HG03280 (cell line): ENCODE results near the gene ALDH1L1.

ENCODE experiments used
- ATAC-seq: cut with Tn5 transposase; IDR thresholded peaks from one replicate; pipeline ENCODE4 v1.9.1; 2021; ENCODE audit warnings: mild to moderate bottlenecking, moderate library complexity; ENCODE audit not compliant: unreplicated experiment

The ALDH1L1 gene

DNA sequence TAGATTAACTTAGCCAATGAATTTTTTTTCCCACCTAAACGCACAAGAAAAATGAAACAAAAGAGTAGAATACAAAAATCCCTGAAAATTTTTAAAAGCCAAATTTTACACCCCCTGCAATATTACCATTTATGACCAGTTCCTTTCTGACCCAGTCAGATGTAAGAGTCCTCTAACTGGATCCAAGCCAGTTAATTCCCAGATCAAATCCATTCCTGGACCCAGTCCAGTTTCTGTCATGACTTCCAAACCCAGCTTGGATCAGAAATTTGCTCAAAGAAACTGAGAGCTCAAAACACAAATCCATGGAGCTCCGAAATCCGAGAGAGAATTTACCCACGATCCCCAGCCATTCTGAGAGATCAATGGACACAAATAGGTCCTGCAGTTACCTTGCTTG, 17.0 kb upstream of the ALDH1L1 start:
- ATAC-seq = no peak

GRCh38 chr3:126194713-126195305, 14.4 kb upstream of the ALDH1L1 start:
- no peak for ATAC-seq

DNA sequence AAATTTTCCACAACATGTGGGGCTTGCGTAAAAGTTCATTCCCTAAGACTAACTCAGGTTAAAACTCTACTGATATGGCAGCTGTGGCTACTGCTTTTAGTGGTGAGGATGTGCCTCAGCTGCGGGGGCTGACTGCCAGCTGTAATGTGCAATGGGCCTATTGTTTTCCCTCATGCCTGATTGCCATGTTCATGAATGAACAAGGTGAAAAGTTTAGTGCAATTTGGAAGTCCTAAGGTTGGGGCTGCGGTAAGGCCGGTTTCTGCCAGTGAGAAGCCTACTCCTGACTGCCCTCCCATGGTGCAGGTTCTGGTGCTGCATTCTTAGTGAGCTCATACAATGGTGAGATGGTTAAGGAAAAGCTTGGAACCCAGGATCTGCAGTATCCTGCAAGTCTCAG, 10.9 kb upstream of the ALDH1L1 start:
- ATAC-seq = no peak

DNA sequence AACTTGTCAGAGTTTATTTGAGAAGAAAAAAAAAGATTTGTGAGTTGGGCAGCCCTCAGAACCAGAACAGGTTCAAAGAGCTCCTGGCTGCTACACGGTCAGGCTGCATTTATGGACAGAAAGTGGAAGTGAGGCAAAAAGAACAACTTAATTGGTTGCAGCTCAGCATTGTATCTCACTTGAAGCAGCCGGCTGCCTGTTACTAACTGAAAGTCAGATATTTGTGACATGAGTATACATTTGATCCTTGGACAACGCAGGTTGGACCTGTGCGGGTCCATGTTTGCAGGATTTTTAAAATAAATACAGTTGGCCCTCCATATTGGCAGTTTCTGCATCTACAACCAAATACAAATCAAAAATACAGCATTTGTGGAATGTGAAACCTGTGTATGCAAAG, 7.5 kb upstream of the ALDH1L1 start:
- no peak for ATAC-seq

DNA sequence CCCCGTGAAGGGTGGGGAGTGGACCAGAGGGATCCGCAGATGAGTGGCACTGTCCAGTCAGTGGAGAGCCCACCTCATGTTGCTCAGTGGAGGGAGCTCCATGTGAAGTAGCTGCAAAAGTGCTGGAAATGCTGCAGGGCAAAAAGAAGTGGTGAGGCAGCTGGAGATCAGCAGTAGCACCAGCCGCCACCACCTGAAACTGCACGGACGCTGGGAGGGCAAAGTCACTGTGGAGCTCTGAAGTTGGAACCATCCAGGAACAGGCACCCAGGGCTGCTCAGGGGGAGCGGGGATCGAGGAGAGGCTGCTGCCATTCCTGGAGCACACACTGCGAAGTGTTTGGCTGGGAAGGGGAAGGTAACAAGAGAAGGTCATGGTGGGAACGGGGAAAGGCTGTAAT, 6.4 kb upstream of the ALDH1L1 start:
- no peak for ATAC-seq

- ATAC-seq = no peak
Measured at GRCh38 chr3:126186271-126186670, 5.9 kb upstream of the ALDH1L1 start.

DNA sequence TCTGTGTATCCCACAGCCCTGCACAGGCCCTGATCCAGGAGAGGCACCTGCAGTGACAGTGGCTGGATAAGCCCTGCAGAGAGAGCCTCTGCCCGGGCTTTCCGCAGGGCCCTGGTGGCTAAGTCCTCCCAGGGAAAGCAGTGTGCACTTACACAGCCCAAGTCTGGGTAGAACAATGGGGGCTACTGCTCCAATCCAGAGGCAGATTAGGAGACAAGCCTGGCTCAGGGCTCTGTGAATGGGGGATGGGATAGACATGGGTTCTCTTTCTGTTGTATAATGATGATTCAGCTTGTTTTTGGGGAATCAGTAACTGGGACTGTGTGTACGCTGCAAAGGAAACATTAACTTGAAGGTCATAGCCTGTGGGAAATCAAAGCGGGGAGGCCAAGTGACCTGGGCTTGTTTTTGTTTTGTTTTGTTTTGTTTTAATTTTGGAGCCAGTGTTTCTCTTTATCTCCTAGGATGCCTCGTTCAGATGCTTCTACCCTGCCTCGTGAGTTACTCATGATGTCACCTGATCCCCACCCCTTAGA, 4.1 kb upstream of the ALDH1L1 start:
- ATAC-seq = no peak

GRCh38 chr3:126181398-126181725, 976 bp upstream of the ALDH1L1 start:
- no peak for ATAC-seq

DNA sequence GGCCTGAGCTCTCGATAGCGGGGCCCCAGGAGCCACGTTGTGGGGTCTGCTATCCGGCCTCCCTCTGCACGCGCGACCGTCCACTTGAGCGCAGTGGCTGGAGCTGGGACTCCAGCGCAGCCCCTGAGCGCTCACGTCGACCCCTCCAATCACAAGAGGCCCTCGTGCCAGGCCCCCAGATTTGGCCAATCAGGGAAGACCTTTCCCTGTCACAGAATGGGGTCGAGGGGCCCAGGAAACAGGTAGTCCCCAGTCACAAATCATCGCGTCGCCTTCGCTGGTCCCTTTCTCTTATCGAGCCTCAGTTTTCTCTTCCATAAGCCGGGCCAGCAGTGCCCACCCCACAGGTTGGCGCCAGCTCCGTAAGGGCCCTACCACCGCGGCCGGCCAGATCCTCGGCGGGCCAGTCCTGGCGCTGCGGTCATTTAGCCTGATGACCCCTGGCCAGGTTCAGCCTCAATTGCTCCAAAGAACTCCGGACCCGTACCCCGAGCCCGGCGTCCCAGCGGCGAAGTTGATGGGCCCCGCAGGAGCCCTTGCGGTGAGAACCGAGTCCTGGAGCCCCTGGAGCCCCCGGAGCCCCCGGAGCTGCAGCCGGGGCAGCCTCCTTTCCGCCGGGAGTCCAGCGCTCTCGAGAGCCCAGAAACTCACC, 435 bp downstream of the ALDH1L1 start:
- ATAC-seq = no peak

DNA sequence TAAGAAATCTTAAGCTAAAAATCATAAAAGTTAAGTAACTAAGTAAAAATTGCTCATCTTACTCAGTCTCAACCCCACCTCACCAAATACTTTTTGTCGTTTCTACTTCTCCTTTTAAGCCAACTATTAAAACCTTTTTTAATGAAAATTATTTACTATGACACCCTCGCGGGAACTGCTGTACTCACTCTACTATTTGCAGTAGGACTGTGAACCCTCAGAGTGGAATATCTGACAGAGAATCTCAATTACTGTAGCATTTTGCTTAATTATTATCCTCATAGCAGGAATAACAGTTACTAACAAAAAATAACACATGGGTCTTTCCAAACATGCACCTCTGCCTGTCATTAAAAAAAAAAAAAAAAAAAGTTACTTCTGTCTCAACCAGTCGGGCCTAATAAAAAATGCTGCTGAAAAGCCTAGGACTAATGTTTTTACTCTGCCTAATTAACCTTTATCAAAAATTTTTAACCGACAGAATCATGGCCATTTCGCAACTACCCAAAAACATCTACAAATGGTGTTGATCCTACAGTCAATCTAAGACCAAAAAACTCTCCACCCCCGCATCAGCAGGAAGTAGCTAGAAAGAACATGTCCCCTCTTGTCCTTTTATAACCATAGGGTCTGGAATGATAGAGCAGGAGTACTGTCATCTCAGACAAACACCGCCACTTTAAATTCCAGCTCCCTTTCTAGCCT, 10.2 kb downstream of the ALDH1L1 start:
- ATAC-seq = no peak

- ATAC-seq = no peak
Measured at GRCh38 chr3:126167566-126167965, 12.8 kb downstream of the ALDH1L1 start.

DNA sequence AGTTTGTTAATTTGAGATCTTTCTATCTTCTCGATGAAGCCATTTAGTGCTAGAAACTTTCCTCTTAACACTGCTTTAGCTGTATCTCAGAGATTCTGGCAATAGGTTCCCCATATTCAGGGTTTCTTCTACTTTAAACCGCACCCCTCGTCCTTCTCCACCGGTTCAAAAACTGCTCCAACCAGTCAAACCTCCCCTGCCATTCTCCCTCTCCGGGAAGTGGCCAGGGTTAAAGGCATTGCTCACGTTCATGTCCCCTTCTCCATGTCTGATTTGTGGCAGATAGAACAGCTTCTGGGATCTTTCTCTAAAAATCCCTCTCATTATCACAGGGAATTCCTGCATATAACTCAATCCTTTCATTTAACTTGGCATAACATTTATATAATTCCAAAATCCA, 14.4 kb downstream of the ALDH1L1 start:
- ATAC-seq = no peak

- ATAC-seq = no peak
Measured at GRCh38 chr3:126161309-126161708, 19.1 kb downstream of the ALDH1L1 start.

- ATAC-seq = no peak
Measured at GRCh38 chr3:126160243-126161210, 19.9 kb downstream of the ALDH1L1 start.

GRCh38 chr3:126159476-126159875, 20.9 kb downstream of the ALDH1L1 start:
- ATAC-seq = no peak

- no peak for ATAC-seq
Measured at GRCh38 chr3:126158912-126159454, 21.4 kb downstream of the ALDH1L1 start.

DNA sequence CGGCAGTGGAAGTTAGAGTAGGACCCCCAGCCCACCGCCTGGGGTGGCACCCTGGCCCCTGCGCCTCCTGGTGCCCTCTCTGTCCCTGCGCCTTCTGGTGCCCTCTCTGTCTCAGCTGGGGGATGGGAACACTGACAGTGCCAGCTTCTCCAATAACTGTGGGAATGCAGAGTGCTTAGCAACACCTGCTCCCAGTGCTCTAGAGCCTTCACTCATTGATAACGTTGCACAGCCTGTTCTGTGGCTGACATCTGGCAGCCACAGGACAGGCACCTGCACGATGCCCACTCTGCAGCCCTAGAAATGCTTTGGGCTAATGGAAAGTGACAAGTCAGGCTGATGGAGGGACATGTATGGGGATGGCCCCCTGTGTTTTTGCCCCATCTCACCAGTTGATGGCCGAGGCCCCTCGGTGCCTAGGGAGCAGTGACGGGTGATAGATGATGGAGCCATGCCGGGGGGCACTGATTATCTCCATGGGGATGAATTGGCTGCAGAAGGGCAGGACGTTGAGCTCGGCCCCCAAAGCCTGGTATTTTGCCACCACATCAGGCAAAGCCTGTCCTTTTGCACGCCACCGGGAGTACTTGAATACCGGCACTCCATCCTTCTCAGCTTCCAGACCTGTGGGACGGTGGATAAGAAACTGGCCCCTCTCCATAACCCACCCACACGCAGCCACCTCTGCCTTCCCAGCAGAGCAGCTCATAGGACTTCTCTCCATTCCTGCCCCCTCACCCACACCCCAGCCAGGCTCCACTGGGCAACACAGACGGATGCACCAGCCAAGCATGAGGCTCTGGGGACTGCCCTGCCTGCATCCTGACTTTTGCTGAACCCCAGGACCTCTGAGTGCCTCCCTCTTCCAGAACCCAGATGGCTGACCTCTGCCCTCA, 22.1 kb downstream of the ALDH1L1 start:
- no peak for ATAC-seq

DNA sequence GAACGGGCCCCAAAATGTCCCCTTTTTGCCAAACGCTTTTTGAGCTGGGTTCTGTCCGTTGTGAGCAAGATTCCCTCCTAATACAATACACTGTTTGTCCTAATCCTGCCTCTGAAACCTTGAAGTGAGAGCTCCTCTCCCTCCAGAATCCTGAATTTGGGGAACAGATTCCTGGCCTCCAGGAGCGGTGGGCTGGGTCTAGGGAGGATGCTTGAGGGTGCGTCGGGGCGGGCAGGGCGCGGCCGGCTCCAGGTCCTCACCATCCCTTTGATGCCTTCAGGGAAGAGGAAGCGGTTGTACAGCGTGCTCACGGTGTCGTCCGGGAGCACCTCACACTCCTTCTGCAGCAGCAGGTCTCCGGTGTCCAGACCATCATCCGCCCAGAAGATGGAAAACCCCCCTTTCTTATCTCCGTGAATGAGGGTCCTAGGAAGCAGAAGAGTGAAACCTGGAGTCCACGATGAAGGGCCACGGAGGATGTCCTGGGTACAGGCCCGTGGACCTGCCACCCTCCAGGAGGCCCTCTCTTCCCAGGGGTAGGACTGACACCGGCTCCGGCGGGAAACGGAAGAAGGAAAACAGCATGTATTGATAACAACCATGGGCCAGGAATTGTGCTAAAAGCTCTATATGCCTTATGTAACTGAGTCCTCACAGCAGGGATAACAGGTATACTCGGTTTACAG, 23.2 kb downstream of the ALDH1L1 start:
- ATAC-seq = no peak

GRCh38 chr3:126156468-126156867, 23.9 kb downstream of the ALDH1L1 start:
- no peak for ATAC-seq
